ENCODE data around the gene RPS18. TPM values are rescaled to one million over a fixed set of nuclear protein-coding genes. Genes with fewer than 3 reads are reported as not detected.

RPS18 gene
- total RNA-seq, 1 donor = 10,287 TPM

DNA sequence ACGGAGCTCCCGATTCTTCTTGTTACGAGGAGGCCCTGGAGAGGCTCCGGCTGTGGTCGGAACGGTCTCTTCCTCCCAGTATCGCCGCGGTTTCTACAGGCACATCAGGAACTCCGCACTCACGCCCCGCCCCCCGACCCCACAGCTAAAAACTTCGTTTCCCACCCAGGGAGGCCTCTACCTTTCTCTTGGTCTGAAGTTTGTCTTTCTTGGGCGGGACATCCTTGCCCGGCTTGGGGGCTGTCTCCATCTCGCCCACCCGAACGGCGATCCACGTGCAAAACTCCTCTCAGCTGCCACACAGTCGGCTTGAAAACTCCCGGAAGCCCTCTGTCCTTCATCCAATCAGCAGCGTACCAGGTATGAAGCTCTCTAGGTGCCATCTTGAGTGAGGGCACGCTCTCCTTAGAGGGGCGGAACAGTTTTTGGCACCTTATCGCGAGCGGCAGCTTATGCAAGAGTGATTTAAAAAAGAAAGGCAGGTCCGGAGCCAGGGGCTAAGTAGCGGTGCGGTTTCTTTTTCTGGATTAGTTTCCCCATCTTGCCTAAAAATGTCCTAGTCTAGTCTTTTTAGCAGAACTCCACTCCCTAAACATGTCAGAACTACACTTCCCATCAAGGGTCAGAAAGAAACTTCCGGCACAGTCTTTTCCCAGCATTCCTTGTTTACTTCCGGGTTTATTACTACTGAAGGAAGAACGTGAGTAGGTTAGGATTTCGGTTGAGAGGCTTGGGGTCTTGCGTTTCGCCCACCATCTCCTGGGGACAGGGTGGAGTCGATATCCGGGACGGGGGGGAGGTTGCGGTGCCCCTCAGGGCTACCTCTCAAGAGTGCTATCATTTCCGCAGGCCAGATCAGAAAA, 17.3 kb downstream of the RPS18 start, which contains the start of the genes PFDN6 and WDR46:
Gene PFDN6, plus strand, starts transcription at position 681 of the 863 bp plus-strand sequence. CDS start 256 bp downstream, outside the sequence.
Gene WDR46, minus strand, starts transcription at position 319 of the 863 bp plus-strand sequence. Its CDS starts 69 bp downstream, at position 250.
- DNase-seq (ENCODE audit: low read depth in 2 of 3, low spot score in 2 of 3) = peak; percentile 68 to 94 (median 90)

DNA sequence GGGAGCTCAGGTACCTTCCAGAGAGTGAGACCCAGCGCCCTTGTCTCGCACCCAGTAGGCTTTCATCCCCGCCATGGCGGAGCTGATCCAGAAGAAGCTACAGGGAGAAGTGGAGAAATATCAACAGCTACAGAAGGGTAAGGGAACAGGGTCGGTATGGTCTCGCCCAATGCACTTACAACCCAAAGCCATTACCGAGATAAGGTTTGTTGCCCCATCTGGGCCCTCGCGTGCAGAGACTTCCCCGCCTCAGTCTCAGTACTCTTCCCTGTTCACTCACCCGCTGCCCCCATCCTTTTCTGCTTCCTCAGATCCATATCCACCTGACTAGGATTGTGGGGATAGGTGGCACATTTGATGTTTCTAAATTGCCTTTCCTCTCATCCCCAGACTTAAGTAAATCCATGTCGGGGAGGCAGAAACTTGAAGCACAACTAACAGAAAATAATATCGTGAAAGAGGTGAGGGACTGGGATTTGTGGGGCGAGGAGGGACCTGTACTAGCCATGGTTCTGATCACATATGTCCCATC, 18.0 kb downstream of the RPS18 start:
- no peak for DNase-seq (ENCODE audit: low read depth in 2 of 3, low spot score in 2 of 3)

DNA sequence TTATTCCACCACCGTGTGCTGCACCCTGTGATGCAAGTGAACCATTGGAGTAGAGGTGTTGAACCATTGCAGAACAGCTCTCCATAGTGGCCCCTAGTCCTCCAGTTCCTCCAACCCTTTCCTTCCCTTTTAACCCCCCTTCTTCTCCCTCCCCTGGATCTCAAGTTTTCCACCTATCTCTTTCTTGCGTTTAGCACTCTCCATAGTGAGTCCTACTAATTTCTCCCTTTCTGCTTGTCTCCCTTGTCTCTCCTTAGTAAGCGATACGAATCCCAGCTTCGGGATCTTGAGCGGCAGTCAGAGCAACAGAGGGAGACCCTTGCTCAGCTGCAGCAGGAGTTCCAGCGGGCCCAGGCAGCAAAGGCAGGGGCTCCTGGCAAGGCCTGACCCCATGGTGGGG, 18.6 kb downstream of the RPS18 start:
- DNase-seq (ENCODE audit: low read depth in 2 of 3, low spot score in 2 of 3) = no peak

DNA sequence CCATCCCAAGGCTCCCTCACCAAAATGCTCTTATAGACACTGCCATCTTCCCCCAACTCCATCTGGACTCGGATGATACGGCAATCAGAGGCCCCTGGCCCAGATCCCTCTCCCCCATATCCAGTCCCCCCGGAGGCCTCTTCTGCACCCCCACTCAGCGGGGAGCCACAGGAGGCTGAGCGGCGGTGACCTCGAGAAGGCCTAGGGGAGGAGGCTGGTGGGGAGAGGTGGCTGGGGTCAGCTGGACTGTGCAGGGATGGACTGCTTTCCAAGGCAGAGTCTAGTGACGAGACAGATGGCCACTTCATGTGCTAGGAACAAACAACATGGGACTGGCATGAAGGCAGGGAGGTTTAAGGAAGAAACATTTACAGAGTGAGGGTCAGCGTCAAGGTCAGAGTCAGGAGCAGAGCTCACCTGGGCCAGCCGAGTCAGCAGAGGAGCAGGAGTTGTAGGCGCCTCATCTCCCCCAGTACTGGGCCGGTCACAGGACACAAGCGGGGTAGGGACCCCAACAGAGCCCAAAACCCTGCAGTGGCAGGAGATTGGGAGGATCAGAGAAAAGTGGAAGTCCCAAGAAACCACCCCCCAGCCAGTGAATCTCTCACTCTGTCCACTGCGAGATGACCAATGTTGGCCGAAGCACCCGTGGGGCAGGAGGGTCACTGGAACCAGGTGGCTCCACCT, 21.3 kb downstream of the RPS18 start:
- DNase-seq (ENCODE audit: low read depth in 2 of 3, low spot score in 2 of 3) = no peak

- DNase-seq (ENCODE audit: low read depth in 2 of 3, low spot score in 2 of 3) = no peak
These were observed 22.4 kb downstream of the RPS18 start for GRCh38 chr6:33294086-33294823.

DNA sequence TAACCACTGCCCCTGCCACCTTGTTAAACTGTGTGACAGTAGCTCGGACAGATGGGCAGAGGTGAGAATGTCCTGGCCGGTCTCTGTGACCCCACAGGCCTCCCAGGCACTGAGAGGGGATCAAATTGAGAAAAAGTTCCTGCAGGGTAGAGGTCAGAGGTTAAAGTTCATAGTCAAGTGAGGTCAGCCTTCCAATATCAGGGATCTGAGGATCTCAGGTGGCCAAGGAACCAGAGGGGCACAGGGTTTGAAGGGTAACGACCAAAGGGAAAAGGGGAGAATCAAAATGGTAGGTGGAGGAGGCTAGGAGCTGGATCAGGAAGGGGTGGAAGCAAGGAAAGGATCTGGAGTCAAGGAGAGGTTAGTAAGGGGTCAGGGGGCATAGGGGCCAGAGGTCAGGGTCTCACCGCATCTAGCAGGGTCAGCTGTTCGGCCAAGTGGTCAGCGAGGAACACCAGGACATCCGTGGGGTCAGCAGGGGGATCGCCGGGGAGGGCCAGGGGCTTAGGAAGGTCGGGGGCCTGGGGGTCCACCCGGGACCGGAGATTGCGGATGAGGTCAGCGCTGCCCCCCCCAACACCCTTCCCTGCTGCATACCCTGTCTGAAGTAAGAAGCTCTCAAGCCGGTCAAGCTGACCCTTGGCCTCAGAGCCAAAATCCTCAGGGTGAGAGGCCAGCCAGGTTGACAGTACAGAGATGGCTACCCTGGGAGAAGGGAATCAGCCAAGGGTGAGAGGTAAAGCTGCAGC, 23.9 kb downstream of the RPS18 start:
- no peak for DNase-seq (ENCODE audit: low read depth in 2 of 3, low spot score in 2 of 3)

- DNase-seq (ENCODE audit: low read depth in 2 of 3, low spot score in 2 of 3) = no peak
These were observed 25.0 kb downstream of the RPS18 start for GRCh38 chr6:33296797-33297405.

DNA sequence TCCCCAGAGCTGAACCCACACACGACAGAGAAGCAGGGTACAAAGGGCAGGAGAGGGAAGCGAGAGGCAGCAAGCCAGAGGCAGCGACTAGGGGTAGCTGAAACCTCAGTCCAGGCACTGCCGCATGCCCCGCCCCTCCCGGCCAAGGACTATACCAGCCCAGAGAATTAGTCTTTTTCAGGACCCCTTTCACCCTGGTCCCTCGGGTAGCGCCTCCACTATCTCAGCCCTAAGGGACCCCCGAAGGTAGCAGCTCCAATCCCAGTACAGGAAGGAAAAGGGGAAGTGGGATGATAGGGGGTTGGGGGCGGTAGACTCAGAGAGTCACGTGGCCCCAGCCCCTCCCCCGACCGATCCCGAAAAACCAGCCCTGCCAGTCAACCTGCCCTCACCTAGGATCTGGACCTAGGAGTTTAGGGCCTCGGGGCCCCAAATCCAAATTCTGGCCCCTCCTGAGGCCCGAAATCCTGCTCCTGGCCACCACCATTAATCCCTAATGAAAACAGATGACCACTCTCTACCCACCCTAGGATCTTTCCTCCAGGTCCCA, 25.6 kb downstream of the RPS18 start:
- DNase-seq (ENCODE audit: low read depth in 2 of 3, low spot score in 2 of 3) = peak in 1 of 3 donors; percentile 25

- peak in 1 of 3 donors; percentile 73 for DNase-seq (ENCODE audit: low read depth in 2 of 3, low spot score in 2 of 3)
These were observed 26.3 kb downstream of the RPS18 start for GRCh38 chr6:33297956-33298772.

DNA sequence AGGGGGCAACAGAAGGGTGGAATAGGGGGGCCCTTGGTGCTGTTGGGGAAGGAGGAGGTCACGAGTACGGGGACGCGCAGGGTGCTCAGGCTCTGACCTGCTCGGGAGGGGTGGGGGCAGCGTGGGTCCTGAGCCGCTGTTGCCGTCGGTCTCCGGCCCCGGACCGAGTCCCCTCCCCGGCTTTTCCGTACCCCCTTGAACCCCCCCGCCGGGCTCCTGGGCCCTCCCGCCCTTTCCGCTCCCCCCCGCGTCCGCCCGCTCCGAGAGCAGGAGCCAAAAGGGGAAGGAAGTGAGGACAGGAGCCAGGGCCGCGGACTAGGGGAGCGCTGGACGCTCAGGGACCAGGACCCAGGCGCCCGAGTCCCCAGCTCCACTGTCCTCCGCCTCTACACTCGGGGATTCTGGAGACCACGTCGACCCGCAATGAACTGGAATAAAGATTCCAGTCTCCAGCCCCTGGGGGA, 26.9 kb downstream of the RPS18 start, which contains the start of gene RGL2:
Gene RGL2, minus strand, starts transcription at position 170 of the 464 bp plus-strand sequence. CDS start 332 bp downstream, outside the sequence.
- peak in 2 of 3 donors; percentile 84 to 88 for DNase-seq (ENCODE audit: low read depth in 2 of 3, low spot score in 2 of 3)

- peak; percentile 82 to 96 (median 92) for DNase-seq (ENCODE audit: low read depth in 2 of 3, low spot score in 2 of 3)
These were observed 27.5 kb downstream of the RPS18 start for GRCh38 chr6:33299237-33299944.

- DNase-seq (ENCODE audit: low read depth in 2 of 3, low spot score in 2 of 3) = no peak
These were observed 30.0 kb downstream of the RPS18 start for GRCh38 chr6:33301877-33302276.

- DNase-seq (ENCODE audit: low read depth in 2 of 3, low spot score in 2 of 3) = no peak
These were observed 32.3 kb downstream of the RPS18 start for GRCh38 chr6:33304216-33304615.

DNA sequence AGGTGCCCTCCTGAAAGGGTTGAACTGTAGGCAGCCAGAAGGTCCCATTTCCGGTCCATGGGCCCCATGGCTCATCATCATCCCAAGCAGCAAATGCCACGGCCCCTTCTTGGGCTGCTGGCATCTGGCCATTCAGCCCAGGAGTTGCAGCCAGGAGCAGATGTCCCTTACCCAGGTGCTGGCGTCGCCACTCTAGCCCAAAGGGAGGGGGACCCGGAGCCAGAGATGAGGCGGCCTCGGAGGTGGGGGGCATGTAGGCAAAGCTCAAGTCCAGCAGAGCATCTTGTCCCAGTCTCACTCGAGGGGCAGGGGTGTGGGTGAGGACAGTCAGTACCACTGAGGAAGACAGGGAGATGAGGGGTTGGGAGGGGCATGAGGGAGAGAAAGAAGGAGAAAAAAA, 33.2 kb downstream of the RPS18 start:
- DNase-seq (ENCODE audit: low read depth in 2 of 3, low spot score in 2 of 3) = no peak

GRCh38 chr6:33306356-33306755, 34.5 kb downstream of the RPS18 start:
- no peak for DNase-seq (ENCODE audit: low read depth in 2 of 3, low spot score in 2 of 3)

DNA sequence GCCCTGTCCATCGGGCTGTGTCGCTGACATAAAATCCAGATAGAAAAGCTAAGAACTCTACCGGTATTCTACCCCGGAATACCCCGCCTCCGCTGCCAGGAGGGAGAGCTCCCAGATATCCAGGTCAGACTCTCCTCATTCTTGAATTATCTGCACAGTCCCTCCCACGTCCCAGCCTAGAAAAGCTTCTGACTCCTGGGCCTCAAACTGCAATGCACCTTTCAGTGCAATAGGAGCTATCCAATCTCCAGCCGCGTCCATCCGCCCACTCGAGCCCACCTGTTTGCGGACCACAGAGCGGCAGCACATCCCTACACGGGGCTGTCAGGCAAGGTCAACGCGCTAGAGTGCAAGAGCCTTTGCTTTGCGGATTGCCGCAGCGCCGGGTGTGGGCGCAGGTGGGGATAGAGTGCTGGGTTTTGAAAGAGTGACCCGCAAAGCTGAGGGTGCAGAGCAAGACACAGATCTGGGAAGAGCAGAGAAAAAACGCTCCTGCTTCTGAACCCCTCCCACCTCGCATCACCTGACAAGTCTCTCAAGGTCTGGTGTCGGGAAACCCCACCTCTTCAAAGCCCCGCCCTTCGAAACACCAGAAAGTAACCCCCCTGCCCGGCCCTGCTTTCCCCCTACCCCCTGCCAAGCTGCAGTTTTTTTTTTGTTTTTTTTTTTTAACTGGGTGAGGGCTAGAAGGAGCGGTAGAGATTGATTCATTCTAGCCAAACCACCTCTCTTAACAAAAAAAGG, 40.7 kb downstream of the RPS18 start:
- DNase-seq (ENCODE audit: low read depth in 2 of 3, low spot score in 2 of 3) = peak; percentile 63 to 78 (median 78)
